GM23248 (cell line): Measurements from ENCODE around the gene COL27A1. TPM values are rescaled to one million over a fixed set of nuclear protein-coding genes. Genes with fewer than 3 reads are reported as not detected.

Source experiments
- DNase-seq: peaks from one replicate; pipeline ENCODE4 v3.0.0-alpha.2; 2015
- H2AFZ ChIP-seq: fragments of 200-600 bp; sonication (generic); 2 replicates; pipeline ENCODE4 v1.6.1; 2016; ENCODE audit warnings: antibody characterized with exemption
- H3F3A ChIP-seq: fragments of 200-600 bp; sonication (generic); 2 replicates; pipeline ENCODE4 v1.6.1; 2016; ENCODE audit warnings: mild to moderate bottlenecking, antibody characterized with exemption, mixed run types; ENCODE audit not compliant: insufficient read depth
- H3K27ac ChIP-seq: fragments of 200-600 bp; sonication (generic); 2 replicates; pipeline ENCODE4 v1.5.1; 2016; ENCODE audit warnings: mild to moderate bottlenecking
- H3K27me3 ChIP-seq: fragments of 200-600 bp; sonication (generic); replicated peaks from 2 replicates; pipeline ENCODE4 v1.6.1; 2016; ENCODE audit warnings: mild to moderate bottlenecking; ENCODE audit not compliant: insufficient read depth
- H3K36me3 ChIP-seq: fragments of 200-600 bp; sonication (generic); 2 replicates; pipeline ENCODE4 v1.6.1; 2016; ENCODE audit warnings: low read depth, mild to moderate bottlenecking
- H3K4me1 ChIP-seq: fragments of 200-600 bp; sonication (generic); 2 replicates; pipeline ENCODE4 v1.6.1; 2016; ENCODE audit warnings: mild to moderate bottlenecking; ENCODE audit not compliant: insufficient read depth
- H3K4me2 ChIP-seq: fragments of 200-600 bp; sonication (generic); one replicate; pipeline ENCODE4 v1.6.1; 2016; ENCODE audit warnings: mild to moderate bottlenecking; ENCODE audit not compliant: unreplicated experiment
- H3K4me3 ChIP-seq: fragments of 200-600 bp; sonication (generic); 2 replicates; pipeline ENCODE4 v1.5.1; 2016; ENCODE audit warnings: mild to moderate bottlenecking
- H3K79me2 ChIP-seq: fragments of 200-600 bp; sonication (generic); 2 replicates; pipeline ENCODE4 v1.6.1; 2016; ENCODE audit warnings: mild to moderate bottlenecking; ENCODE audit not compliant: insufficient read depth
- H3K9ac ChIP-seq: fragments of 200-600 bp; sonication (generic); 2 replicates; pipeline ENCODE4 v1.6.1; 2016; ENCODE audit warnings: mild to moderate bottlenecking
- H3K9me2 ChIP-seq: fragments of 200-600 bp; sonication (generic); 2 replicates; pipeline ENCODE4 v1.6.1; 2016; ENCODE audit warnings: mixed run types, mild to moderate bottlenecking, moderate library complexity; ENCODE audit not compliant: insufficient read depth
- H3K9me3 ChIP-seq: fragments of 200-600 bp; sonication (generic); one replicate; pipeline ENCODE4 v1.6.1; 2017; ENCODE audit warnings: low read depth
- H4K20me1 ChIP-seq: fragments of 200-600 bp; sonication (generic); 2 replicates; pipeline ENCODE4 v1.6.0; 2016; ENCODE audit not compliant: insufficient read depth
- EZH2 ChIP-seq: fragments of 200-600 bp; sonication (generic); IDR thresholded peaks from 2 replicates; pipeline ENCODE4 v1.6.1; 2018; ENCODE audit warnings: antibody characterized with exemption, mild to moderate bottlenecking; ENCODE audit not compliant: insufficient read depth, poor library complexity, severe bottlenecking
- EZH2phosphoT487 ChIP-seq: fragments of 200-600 bp; sonication (generic); IDR thresholded peaks from 2 replicates; pipeline ENCODE4 v1.6.1; 2018; ENCODE audit warnings: antibody characterized with exemption, moderate library complexity, mild to moderate bottlenecking, low read depth; ENCODE audit not compliant: insufficient read depth
- WGBS, 2 experiments: methylation state at CpG; one replicate each; pipeline ENCODE4 v1.1.6; 2015 to 2017; ENCODE audit warnings: low lambda C conversion rate in 2 of 2, low coverage in 1 of 2; ENCODE audit errors: missing lambda C conversion rate in 2 of 2; 5-methylcytosine and 5-hydroxymethylcytosine counted together
- in situ Hi-C: fragments of 300-500 bp; cut with MboI; formaldehyde crosslinking; loops from 2 replicates; pipeline ENCODE4 v1.15.0; 2020
- polyA plus RNA-seq: library from polyadenylated mRNA; unstranded; fragments of >200 nt; fragmentation: Nextera tagmentation; extraction: Ambion mirVana; gene quantifications from 2 replicates; pipeline ENCODE4 v1.2.1, GENCODE V29; 2016
- total RNA-seq: library from RNA; depleted of rRNA; stranded (reverse); fragments of >200 nt; shearing (Covaris generic); gene quantifications from 2 replicates; pipeline ENCODE4 v1.2.3, GENCODE V29; 2014

The COL27A1 gene
- total and polyA plus RNA-seq, 2 experiments from 2014 or later, result 1.6 to 2.3 TPM

DNA sequence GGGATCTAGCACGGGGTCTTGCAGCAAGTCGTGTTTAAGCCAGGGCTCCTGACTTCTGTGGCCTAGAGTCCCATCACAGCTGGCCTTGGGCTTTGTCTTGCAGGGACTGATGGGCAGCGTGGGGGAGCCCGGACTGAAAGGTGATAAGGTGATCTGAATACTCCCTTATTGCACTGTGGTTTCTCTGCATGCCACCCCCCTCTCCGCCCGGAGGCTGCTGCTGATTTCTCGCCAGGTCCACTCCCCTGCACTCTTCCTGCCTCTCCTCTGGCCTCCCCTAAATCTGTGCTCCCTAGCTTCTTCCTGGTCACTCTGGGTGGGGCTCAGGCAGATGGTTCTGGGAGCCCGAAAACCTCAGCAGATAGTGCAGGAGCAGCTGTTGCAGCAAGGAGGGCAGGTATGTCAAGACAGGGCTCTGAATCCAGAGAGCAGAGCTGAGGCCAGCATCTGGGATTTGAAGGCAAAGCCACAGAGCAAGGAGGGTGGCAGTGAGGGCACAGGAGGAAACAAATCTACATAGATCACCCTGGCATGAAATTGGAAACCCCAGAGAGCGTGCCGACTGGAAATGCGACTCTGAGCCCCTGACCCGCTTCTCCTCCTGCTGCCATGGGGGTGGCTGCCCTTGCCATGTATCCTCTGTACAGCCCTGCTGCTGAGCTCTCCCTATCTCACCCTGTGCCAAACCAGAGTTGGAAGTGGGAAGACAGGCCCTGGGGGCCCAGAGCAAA, 76.5 kb downstream of the COL27A1 start:
- Histone ChIP-seq H3K27ac (no peak overlapping the region), H3K36me3 (no peaks in the 10 kb centered on the region)

DNA sequence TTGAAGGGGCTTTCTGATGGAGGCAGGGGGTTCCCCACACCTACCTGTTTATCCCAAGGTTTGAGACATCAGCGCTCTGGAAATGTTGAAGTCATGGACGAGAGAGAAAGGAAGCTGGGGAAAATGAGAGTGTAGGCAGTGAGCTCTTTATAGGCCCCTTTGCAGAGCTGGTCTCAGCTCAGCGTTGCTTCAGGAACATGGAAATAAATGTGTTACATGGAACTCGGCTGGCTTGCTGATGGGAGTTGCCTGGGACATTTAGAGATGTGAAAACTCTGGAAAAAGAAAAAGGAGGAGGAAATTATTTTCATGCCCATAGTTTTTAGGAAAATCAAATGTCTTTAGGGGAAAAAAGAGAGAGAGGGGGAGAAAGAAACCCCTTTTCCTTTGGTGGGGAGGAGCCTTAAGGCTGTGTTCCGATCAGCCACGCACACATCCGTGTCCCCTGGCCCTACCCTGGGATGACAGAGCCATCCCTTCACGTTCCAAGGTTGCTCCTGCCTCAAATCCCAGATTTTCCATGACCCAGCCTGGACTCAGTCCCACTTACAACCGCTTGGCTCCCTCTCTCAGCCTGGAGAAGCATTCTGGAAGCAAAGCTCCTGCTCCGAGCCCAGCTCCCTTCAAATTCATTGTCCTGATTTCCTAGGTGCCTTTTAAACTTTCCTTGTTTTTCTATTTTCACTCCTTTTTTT, 78.3 kb downstream of the COL27A1 start:
- H3K4me2 ChIP-seq, result no peak overlapping the region
- WGBS, 2 experiments, result 63% methylated on average over 10 of the region's 10 CpGs
- no peak for DNase-seq
- H3K27ac ChIP-seq, result no peak overlapping the region
- H3K4me3 ChIP-seq, result no peak overlapping the region
- no peaks in the 10 kb centered on the region for H3F3A ChIP-seq
- in situ Hi-C loops, result no loop called here
- no peaks in the 10 kb centered on the region for H3K4me1 ChIP-seq
- H3K9me2 ChIP-seq, result no peaks in the 10 kb centered on the region
- H3K9me3 ChIP-seq, result no peaks in the 10 kb centered on the region
- TF ChIP-seq EZH2 (no peak), EZH2phosphoT487 (no peak)
- no peaks in the 10 kb centered on the region for H3K79me2 ChIP-seq
- H3K27me3 ChIP-seq, result no peaks in the 10 kb centered on the region
- H3K9ac ChIP-seq, result no peak overlapping the region
- H4K20me1 ChIP-seq, result no peaks in the 10 kb centered on the region
- no peaks in the 10 kb centered on the region for H3K36me3 ChIP-seq
- no peak overlapping the region for H2AFZ ChIP-seq

More for the DNA sequence above, 76.5 kb downstream of the COL27A1 start:
- H4K20me1 ChIP-seq, result no peaks in the 10 kb centered on the region
- H3K4me2 ChIP-seq, result no peak overlapping the region
- H3K4me3 ChIP-seq, result no peak overlapping the region
- in situ Hi-C loops, result no loop called here
- no peaks in the 10 kb centered on the region for H3K9me3 ChIP-seq
- no peak for TF ChIP-seq EZH2phosphoT487
- no peak for TF ChIP-seq EZH2
- H3K79me2 ChIP-seq, result no peaks in the 10 kb centered on the region
- H3K4me1 ChIP-seq, result no peaks in the 10 kb centered on the region
- 74 to 79% methylated on average over 12 of the region's 12 CpGs for WGBS, 2 experiments
- no peak overlapping the region for H2AFZ ChIP-seq
- no peaks in the 10 kb centered on the region for H3F3A ChIP-seq
- H3K9me2 ChIP-seq, result no peaks in the 10 kb centered on the region
- H3K9ac ChIP-seq, result no peak overlapping the region
- H3K27me3 ChIP-seq, result no peaks in the 10 kb centered on the region
- no peak for DNase-seq

GRCh38 chr9:114235033-114235661, 79.8 kb downstream of the COL27A1 start:
- Histone ChIP-seq H3K4me3 (no peak overlapping the region), H3K9me3 (no peaks in the 10 kb centered on the region), H3K27ac (no peak overlapping the region), H3K9me2 (no peaks in the 10 kb centered on the region), H3K36me3 (no peaks in the 10 kb centered on the region), H3K4me1 (no peaks in the 10 kb centered on the region), H3K79me2 (no peaks in the 10 kb centered on the region), H4K20me1 (no peaks in the 10 kb centered on the region), H3K4me2 (no peak overlapping the region), H3F3A (no peaks in the 10 kb centered on the region), H2AFZ (no peak overlapping the region), H3K27me3 (no peaks in the 10 kb centered on the region), H3K9ac (no peak overlapping the region)
- in situ Hi-C loops, result no loop called here
- DNase-seq, result no peak
- WGBS, 2 experiments, result 79 to 83% methylated on average over 15 to 16 of the region's 16 CpGs
- no peak for TF ChIP-seq EZH2phosphoT487
- TF ChIP-seq EZH2, result no peak

DNA sequence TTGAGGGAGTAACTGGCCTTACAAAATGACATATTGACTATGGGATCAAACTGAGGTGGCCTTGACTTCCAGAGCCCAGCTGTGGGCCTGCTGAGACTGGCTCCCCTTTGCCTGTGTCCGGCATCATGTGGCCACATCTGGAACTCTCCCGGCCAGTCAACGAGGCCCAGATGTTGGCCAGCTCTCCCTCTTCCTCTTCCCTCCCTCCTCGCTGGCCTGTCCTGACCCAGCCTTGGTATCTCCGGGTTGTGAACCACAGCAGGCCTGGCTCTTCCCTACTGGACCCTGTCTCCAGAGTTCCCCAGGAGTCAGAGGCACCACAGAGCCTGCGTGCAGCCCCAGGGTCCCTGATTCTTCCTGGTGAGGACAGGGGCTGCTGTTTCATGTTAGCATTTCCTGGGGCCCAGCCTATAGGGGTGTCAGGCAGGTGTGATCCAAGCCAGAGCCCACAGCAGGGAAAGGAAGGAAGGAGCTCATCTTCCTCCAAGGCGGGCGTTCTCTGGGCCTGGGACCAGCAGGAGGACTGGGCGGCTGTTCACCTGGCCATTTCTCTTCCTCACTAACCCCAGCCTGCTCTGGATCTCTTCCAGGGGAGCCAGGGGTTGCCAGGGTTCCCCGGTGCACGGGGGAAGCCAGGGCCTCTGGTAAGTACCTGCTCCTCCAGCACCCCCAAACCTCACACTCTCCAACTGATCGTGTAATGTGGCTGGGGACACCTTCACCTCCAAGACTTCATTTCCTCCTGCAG, 81.2 kb downstream of the COL27A1 start:
- Histone ChIP-seq H3K4me3 (no peak overlapping the region), H3K9me3 (no peaks in the 10 kb centered on the region), H4K20me1 (no peaks in the 10 kb centered on the region), H3K9ac (no peak overlapping the region), H2AFZ (no peak overlapping the region), H3K27me3 (no peaks in the 10 kb centered on the region), H3K4me2 (no peak overlapping the region), H3K27ac (no peak overlapping the region), H3K36me3 (no peaks in the 10 kb centered on the region), H3K79me2 (no peaks in the 10 kb centered on the region), H3K4me1 (no peaks in the 10 kb centered on the region), H3F3A (no peaks in the 10 kb centered on the region), H3K9me2 (no peaks in the 10 kb centered on the region)
- 63 to 70% methylated on average over 11 to 12 of the region's 12 CpGs for WGBS, 2 experiments
- in situ Hi-C loops, result no loop called here
- TF ChIP-seq EZH2 (no peak), EZH2phosphoT487 (no peak)
- no peak for DNase-seq
